Measurements from ENCODE around the gene MLXIP. TPM values are rescaled to one million over a fixed set of nuclear protein-coding genes. Genes with fewer than 3 reads are reported as not detected.
A peak's percentile ranks its signal among the peaks of the same experiment; 100 is the strongest.

The MLXIP gene
- total RNA-seq, 1 donor from 2014 or later: 63.3 TPM

DNA sequence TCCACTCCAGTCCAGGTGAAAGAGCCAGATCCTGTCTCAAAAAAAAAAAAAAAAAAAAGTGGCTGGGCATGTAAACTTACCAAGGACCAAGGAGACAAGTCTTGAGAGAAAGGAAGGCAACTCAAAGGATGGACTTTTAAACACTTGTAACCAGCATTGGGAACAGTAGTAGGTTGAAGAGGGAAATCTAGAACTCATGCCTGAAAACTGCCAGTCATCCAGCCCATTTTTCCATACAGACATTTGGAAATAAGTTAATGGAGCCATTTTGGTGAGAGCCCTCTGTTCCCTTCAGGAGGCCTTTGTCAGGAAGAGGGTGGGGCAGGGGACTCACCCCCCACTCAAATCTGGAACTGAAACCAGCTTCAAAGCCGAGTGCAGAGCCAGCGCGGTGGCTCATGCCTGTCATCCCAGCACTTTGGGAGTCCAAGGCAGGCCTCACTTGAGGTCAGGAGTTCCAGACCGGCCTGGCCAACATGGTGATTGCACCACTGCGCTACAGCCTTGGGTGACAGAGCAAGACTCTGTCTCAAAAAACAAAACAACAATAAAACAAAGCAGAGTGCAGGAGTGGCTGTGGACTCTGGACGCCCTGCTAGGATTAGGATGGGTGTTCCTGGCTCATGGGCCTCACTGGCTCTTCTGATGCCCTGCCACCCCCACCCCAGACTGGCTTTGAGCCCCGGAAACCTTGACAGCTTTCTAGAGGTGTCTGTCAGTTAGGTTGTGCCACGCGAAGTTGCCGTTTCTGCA, 1.6 kb upstream of the MLXIP start:
- H3K4me3 Mint-ChIP-seq (ENCODE audit: unreplicated experiment): no peak overlapping the region
- H3K4me1 Mint-ChIP-seq (ENCODE audit: unreplicated experiment): peaks cover 23% of the 10 kb centered on the region
- H3K36me3 Mint-ChIP-seq (ENCODE audit: low read depth, unreplicated experiment): no peaks in the 10 kb centered on the region
- H3K27ac Mint-ChIP-seq (ENCODE audit: unreplicated experiment): peak overlapping the region; percentile 13
- DNase-seq (ENCODE audit: low spot score): no peak
- H3K27me3 Mint-ChIP-seq (ENCODE audit: unreplicated experiment): peaks cover 7% of the 10 kb centered on the region
- TF ChIP-seq, protein P1, sequence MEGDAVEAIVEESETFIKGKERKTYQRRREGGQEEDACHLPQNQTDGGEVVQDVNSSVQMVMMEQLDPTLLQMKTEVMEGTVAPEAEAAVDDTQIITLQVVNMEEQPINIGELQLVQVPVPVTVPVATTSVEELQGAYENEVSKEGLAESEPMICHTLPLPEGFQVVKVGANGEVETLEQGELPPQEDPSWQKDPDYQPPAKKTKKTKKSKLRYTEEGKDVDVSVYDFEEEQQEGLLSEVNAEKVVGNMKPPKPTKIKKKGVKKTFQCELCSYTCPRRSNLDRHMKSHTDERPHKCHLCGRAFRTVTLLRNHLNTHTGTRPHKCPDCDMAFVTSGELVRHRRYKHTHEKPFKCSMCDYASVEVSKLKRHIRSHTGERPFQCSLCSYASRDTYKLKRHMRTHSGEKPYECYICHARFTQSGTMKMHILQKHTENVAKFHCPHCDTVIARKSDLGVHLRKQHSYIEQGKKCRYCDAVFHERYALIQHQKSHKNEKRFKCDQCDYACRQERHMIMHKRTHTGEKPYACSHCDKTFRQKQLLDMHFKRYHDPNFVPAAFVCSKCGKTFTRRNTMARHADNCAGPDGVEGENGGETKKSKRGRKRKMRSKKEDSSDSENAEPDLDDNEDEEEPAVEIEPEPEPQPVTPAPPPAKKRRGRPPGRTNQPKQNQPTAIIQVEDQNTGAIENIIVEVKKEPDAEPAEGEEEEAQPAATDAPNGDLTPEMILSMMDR (IDR thresholded peaks at IDR 0.05; ENCODE audit: unreplicated experiment): no peak
- no peaks in the 10 kb centered on the region for H3K9me3 Mint-ChIP-seq (ENCODE audit: unreplicated experiment)

DNA sequence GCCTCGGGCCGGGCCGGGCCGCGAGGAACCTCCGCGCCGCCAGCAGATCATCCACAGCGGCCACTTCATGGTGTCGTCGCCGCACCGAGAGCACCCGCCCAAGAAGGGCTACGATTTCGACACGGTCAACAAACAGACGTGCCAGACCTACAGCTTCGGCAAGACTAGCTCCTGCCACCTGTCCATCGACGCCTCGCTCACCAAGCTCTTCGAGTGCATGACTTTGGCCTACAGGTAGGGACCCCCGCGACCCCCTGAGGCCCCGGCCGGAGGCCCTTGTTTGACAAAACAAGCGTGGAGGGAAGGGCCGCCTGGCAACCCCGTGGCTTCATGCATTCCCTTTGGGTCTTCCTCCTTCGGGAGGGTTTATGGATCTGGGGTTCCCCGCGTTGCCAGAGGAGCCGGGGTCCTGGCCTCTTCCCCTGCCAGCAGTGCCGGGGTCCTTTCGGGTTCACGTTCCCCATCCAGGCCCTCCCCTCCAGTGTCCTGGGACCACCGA, 526 bp downstream of the MLXIP start:
- peaks cover 9% of the 10 kb centered on the region for H3K27me3 Mint-ChIP-seq (ENCODE audit: unreplicated experiment)
- peaks cover 42% of the 10 kb centered on the region for H3K4me1 Mint-ChIP-seq (ENCODE audit: unreplicated experiment)
- TF ChIP-seq, protein P1 (IDR thresholded peaks at IDR 0.05; ENCODE audit: unreplicated experiment): no peak
- peak; percentile 26 for DNase-seq (ENCODE audit: low spot score)
- no peaks in the 10 kb centered on the region for H3K9me3 Mint-ChIP-seq (ENCODE audit: unreplicated experiment)
- H3K4me3 Mint-ChIP-seq (ENCODE audit: unreplicated experiment): peak overlapping the region; percentile 94
- no peak overlapping the region for H3K27ac Mint-ChIP-seq (ENCODE audit: unreplicated experiment)
- peaks cover 7% of the 10 kb centered on the region for H3K36me3 Mint-ChIP-seq (ENCODE audit: low read depth, unreplicated experiment)

DNA sequence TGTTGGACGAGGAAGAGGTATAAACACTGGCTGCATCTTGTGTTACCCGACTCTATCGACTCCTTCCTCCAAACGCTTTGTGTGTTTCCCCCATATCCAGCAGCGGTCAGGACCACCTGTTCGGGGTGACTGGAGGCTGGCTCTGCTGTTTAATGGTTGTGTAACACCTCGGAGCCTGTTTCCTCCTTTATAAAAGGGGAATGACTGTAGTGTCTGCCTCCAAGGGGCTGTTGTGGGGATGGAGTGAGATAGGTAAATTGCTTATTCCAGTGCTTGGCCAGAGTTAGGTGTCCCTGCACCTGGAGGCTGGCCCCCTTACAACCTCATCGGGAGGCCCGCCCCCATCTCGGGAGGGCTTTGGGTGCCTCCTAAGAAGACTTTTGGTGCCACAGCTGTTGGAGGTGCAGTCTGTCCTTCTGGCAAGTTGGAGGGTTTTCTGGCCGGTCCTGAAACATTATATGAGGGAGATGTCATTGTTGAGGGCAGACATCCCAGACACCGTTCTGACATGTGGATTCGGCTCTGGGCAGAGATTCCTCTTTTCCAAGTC, 1.1 kb downstream of the MLXIP start:
- peaks cover 9% of the 10 kb centered on the region for H3K36me3 Mint-ChIP-seq (ENCODE audit: low read depth, unreplicated experiment)
- H3K27ac Mint-ChIP-seq (ENCODE audit: unreplicated experiment): peak overlapping the region; percentile 89
- peaks cover 9% of the 10 kb centered on the region for H3K27me3 Mint-ChIP-seq (ENCODE audit: unreplicated experiment)
- TF ChIP-seq, protein P1 (IDR thresholded peaks at IDR 0.05; ENCODE audit: unreplicated experiment): no peak
- H3K4me1 Mint-ChIP-seq (ENCODE audit: unreplicated experiment): peaks cover 44% of the 10 kb centered on the region
- no peak for DNase-seq (ENCODE audit: low spot score)
- H3K9me3 Mint-ChIP-seq (ENCODE audit: unreplicated experiment): no peaks in the 10 kb centered on the region
- peak overlapping the region; percentile 94 for H3K4me3 Mint-ChIP-seq (ENCODE audit: unreplicated experiment)

DNA sequence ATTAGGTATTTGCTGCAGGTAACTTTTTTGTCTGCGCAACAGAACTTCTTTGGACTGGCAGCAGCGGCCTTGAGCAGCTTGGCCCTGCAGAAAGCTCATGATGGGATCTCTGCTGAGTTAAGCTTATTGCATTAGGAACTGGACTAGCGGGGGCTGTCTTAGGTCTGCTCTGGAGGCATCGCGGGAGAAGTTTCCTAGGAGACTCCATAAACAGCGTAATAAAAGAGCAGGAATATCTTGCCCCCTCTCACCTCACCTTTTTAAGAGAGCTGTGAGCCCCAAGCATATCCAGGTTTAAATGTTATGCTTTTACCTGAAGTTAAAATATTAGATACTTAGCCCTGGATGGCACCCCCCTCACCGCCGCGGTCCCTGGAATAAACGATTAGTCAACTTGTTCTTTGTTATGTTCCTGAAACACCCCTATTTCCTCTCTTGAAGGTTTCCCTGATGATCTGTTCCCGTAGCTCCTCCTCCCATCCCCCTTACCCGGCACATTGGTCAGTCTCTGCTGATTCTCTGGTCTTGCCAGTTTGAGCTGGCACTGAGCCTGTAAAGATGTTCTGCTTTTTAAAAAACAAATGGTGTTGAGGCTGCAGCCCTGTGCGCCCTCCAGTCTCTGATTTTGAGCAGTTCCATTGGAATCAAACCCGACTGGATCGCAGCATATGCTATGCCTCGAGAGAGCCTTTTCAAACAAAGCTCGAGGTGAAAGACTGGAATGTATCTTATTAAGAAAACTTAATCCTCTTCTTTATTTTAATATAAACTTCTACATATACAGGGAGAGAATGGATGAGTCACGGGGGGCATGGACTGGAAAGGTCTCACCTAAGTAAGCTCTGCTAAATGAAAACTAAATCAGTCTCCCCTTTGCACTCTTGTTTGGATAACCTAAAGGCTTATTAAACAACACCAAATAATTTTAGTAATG, 1.9 kb downstream of the MLXIP start:
- Mint-ChIP-seq H3K36me3 (ENCODE audit: low read depth, unreplicated experiment) (peaks cover 10% of the 10 kb centered on the region), H3K27ac (ENCODE audit: unreplicated experiment) (peak overlapping the region; percentile 89), H3K4me1 (ENCODE audit: unreplicated experiment) (peaks cover 44% of the 10 kb centered on the region), H3K27me3 (ENCODE audit: unreplicated experiment) (peaks cover 9% of the 10 kb centered on the region), H3K9me3 (ENCODE audit: unreplicated experiment) (no peaks in the 10 kb centered on the region), H3K4me3 (ENCODE audit: unreplicated experiment) (peak overlapping the region; percentile 94)
- DNase-seq (ENCODE audit: low spot score): no peak
- TF ChIP-seq, protein P1 (IDR thresholded peaks at IDR 0.05; ENCODE audit: unreplicated experiment): no peak
